GM18868 (cell line): Measurements from ENCODE around the gene NSD2.
"Not testable (repeated sequence)": the region's sequence is repeated elsewhere in the genome, so short reads cannot be mapped to it uniquely, and the experiment has no call there.

Source experiments
- ATAC-seq: cut with Tn5 transposase; IDR thresholded peaks from one replicate; pipeline ENCODE4 v1.9.1; 2021; ENCODE audit warnings: mild to moderate bottlenecking, moderate library complexity; ENCODE audit not compliant: unreplicated experiment

The NSD2 gene

DNA sequence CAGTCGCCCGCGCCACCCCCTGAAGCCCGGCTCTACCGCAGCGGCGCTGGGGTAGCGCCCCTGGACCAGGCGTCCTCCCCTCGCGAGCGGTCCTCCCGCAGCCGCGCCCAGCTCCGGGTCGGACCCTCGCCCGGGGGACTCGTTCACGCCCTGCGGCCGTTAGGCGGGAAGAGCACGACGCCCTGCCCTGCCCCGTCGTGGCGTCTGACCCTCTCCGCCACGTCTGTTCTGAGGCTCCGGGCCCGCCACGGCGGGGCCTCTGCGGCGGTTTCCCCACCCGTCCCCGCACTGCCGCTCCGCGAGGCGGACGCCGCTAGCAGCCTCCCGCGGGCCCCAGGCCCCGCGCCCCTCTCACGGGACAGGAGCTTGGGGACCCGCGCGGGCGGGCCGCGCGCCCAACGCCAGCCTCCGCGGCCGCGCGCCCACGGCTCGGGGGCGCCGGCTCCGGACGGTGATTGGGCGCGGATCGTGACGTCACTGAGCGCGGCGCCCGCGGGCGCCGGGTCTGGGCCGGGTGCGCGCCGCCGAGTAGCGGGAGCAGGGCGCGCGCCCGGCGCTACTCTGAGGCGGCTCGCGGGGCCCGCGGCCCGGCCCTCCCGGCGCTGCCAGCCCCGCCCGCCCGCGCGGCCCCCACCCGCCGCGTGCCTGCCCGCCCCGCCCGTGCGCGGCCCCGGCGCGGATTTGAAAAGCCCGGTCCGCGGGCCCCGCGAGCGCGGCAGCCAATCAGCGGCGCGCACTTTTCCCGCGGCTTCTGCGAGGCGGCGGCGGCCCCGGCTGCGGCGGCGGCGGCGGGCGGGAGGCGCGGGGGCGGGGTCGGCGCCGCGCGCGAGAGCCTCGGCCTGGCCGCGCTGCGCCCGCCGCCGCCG lies at the start of gene NSD2:
Gene NSD2, plus strand, starts transcription at position 816 of the 866 bp plus-strand sequence. CDS start 29,262 bp downstream, outside the sequence.
- ATAC-seq = peak; percentile 60

GRCh38 chr4:1821679-1822567 lies 49.3 kb upstream of the NSD2 start:
- no peak for ATAC-seq

- ATAC-seq = no peak
These were observed 48.3 kb upstream of the NSD2 start for GRCh38 chr4:1822568-1823544.

DNA sequence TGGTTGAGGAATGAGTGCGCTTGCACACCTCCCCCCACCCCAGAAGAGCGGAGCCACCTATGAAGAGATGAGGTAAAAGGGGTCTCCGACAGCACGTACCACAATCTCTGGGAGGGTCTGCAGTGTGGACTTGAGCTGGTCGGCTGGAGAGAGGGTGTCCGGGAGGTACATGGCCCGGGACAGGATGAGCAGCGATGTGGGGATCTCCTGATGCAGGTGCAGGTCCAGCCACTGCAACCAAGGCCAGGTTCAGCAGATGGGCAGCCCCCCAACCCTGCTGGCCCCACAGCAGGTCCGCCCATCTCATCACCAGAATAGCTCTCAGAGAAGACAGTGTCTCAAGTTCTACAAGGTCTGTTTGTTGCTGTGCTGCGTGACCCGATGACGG lies 47.7 kb upstream of the NSD2 start:
- no peak for ATAC-seq

DNA sequence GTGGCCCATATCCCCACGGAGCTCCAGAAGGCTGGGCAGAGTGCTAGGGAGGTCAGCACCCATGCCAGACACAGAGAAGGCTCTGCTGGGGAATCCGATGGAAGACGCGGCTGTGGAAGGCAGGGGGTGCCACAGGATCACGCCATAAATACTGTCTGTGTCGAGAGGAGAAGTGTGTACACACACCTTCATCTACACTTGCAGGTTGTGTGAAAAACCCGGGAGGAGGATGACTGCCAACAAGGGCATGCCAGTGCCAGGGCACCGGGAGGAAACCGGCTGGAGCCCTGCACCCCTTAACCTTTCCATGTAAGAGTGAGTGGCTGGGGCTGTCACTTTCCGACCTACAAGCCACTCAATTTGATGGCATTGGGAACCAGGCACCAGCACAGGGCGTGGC lies 46.4 kb upstream of the NSD2 start:
- ATAC-seq = no peak

- ATAC-seq = no peak
These were observed 45.9 kb upstream of the NSD2 start for GRCh38 chr4:1825326-1825725.

- no peak for ATAC-seq
These were observed 44.5 kb upstream of the NSD2 start for GRCh38 chr4:1826531-1827350.

DNA sequence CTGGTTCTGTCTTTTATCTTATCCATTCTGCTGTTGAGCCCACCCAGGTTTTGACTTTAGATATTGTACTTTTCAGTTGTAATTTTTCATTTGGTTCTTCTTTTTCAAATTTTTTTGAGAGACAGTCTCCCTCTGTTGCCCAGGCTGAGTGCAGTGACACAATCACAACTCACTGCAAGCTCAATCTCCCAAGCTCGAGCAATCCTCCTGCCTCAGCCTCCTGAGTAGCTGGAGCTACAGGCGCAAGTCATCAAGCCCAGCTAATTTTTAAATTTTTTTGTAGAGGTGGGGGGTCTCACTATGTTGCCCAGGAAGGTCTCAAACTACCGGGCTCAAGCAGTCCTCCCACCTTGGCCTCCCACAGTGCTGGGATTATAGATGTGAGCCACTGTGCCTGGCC lies 41.0 kb upstream of the NSD2 start:
- no peak for ATAC-seq

GRCh38 chr4:1830642-1831228 lies 40.5 kb upstream of the NSD2 start:
- ATAC-seq = no peak

- no peak for ATAC-seq
These were observed 39.9 kb upstream of the NSD2 start for GRCh38 chr4:1831331-1831730.

- ATAC-seq = no peak
These were observed 38.5 kb upstream of the NSD2 start for GRCh38 chr4:1832690-1833089.

- peak; percentile 19 for ATAC-seq
These were observed 37.7 kb upstream of the NSD2 start for GRCh38 chr4:1833307-1834046.

DNA sequence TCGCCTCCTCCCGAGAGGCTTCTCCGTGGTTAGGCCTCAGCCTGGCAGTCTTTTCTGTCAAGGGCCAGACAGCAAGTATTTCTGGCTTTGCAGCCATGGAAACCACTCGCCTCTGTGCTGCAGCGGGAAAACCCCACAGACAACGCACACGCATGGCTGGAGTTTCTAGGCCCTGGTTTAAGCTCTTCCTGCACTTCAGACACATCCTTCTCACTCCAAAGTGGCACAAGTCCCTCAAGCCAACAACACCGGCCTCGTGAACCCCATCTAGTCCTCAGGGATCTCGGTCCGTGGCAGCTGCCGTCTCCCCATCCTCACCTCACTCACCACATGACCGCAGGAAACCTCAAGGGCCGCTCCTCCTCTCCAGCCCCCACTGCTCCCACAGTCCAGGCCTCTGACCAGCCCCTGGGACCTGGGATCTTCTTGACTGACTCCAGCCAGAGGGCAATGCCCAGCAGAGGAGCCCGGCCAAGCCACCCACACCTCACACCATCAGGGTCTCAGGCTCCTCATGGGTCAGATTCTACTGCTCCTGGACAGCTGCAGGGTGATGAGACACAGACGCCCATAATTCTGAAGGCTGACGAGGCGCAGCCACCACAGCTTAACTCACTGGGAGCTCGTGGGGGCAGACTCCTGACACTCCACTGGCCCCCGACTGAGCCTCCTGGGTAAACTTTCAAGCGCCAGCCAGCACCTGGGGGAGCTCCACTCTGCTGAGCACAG lies 37.0 kb upstream of the NSD2 start:
- peak; percentile 88 for ATAC-seq

- ATAC-seq = not testable (repeated sequence)
These were observed 35.4 kb upstream of the NSD2 start for GRCh38 chr4:1835836-1836235.

GRCh38 chr4:1836650-1837049 lies 34.5 kb upstream of the NSD2 start:
- ATAC-seq = no peak

DNA sequence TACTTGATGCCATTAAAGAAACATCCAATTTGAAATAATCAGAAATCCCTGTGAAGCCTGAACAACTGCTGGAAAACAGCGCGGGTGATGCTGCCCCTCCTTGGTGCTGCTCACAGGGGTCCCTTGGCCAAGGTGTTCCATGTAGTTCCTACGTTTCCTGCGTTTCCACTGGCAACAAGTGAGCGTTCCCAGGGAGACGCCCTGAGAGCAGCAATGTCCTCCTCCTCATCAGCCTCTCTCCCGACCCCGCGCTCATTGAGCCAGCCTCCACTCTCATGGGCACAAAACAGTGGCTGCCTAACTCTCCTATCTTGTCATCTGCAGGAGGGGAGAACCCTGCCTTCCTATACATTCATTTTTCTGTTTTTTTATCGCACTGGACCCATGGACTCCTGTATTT lies 34.1 kb upstream of the NSD2 start:
- no peak for ATAC-seq

- no peak for ATAC-seq
These were observed 31.9 kb upstream of the NSD2 start for GRCh38 chr4:1839282-1839681.
